Adrenal gland (tissue), 5 donors: ENCODE data around the gene AIDA.
"Not testable (repeated sequence)": the region's sequence is repeated elsewhere in the genome, so short reads cannot be mapped to it uniquely, and the experiment has no call there.

Experiments
- POLR2A ChIP-seq, 2 donors: fragments of 450-650 bp; IDR thresholded peaks; one replicate each; pipeline ENCODE4 v1.6.1; 2017; ENCODE audit warnings: antibody characterized with exemption in 2 of 2, mild to moderate bottlenecking in 2 of 2, moderate library complexity in 1 of 2
- TF ChIP-seq, protein P1 (sequence below), 6 experiments: fragments of 450-650 bp in 4 of 6; fragments of 200-600 bp in 2 of 6; sonication (generic) in 1 of 6; IDR thresholded peaks; 1 replicate in 5 of 6; 2 replicates in 1 of 6; pipeline versions ENCODE4 v1.5.1 to v1.8.0; 2016 to 2021; ENCODE audit warnings: antibody characterized with exemption in 6 of 6, mild to moderate bottlenecking in 2 of 6, moderate library complexity in 1 of 6
- donor health status: DM: no; HTN: no; CAD: no.

DNA sequence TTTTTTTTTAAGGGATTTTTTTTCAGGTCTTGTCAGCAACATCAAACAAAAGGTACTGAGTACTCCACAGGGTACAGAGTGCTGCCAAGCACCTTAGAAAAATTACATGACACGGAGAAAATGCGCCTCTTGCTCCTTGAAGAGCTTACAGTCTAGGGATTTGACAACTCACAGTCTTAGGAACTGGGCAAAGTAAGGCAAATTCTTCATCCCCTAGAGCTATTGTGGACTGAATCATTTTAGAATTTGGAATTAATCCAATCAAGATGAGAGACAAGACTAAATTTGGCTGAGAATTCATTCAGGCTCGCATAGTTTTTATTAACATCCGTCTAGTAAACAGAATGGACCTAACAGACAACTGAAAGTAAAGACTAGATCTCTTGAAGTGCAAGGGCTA is 44.1 kb downstream of the AIDA start:
- TF ChIP-seq, protein P1, sequence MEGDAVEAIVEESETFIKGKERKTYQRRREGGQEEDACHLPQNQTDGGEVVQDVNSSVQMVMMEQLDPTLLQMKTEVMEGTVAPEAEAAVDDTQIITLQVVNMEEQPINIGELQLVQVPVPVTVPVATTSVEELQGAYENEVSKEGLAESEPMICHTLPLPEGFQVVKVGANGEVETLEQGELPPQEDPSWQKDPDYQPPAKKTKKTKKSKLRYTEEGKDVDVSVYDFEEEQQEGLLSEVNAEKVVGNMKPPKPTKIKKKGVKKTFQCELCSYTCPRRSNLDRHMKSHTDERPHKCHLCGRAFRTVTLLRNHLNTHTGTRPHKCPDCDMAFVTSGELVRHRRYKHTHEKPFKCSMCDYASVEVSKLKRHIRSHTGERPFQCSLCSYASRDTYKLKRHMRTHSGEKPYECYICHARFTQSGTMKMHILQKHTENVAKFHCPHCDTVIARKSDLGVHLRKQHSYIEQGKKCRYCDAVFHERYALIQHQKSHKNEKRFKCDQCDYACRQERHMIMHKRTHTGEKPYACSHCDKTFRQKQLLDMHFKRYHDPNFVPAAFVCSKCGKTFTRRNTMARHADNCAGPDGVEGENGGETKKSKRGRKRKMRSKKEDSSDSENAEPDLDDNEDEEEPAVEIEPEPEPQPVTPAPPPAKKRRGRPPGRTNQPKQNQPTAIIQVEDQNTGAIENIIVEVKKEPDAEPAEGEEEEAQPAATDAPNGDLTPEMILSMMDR (IDR thresholded peaks at IDR 0.05) = not testable (repeated sequence)
- not testable (repeated sequence) for TF ChIP-seq POLR2A (IDR thresholded peaks at IDR 0.05)
